GM12875 (cell line): Measurements from ENCODE around the gene WDFY1.

ENCODE experiments used
- H3K4me3 ChIP-seq: one replicate; pipeline ENCODE4 v1.5.1; 2011; ENCODE audit warnings: low read depth, low read length, control low read depth
- TF ChIP-seq, protein P1 (sequence below): IDR thresholded peaks from 2 replicates; pipeline ENCODE4 v1.5.1; 2011; ENCODE audit warnings: low read depth, mild to moderate bottlenecking, control low read depth, inconsistent platforms, low read length, moderate library complexity, borderline replicate concordance; ENCODE audit not compliant: insufficient read depth

The WDFY1 gene

GRCh38 chr2:223928113-223929006 is 16.8 kb downstream of the WDFY1 start:
- TF ChIP-seq, protein P1, sequence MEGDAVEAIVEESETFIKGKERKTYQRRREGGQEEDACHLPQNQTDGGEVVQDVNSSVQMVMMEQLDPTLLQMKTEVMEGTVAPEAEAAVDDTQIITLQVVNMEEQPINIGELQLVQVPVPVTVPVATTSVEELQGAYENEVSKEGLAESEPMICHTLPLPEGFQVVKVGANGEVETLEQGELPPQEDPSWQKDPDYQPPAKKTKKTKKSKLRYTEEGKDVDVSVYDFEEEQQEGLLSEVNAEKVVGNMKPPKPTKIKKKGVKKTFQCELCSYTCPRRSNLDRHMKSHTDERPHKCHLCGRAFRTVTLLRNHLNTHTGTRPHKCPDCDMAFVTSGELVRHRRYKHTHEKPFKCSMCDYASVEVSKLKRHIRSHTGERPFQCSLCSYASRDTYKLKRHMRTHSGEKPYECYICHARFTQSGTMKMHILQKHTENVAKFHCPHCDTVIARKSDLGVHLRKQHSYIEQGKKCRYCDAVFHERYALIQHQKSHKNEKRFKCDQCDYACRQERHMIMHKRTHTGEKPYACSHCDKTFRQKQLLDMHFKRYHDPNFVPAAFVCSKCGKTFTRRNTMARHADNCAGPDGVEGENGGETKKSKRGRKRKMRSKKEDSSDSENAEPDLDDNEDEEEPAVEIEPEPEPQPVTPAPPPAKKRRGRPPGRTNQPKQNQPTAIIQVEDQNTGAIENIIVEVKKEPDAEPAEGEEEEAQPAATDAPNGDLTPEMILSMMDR = no peak
- no peak overlapping the region for H3K4me3 ChIP-seq

DNA sequence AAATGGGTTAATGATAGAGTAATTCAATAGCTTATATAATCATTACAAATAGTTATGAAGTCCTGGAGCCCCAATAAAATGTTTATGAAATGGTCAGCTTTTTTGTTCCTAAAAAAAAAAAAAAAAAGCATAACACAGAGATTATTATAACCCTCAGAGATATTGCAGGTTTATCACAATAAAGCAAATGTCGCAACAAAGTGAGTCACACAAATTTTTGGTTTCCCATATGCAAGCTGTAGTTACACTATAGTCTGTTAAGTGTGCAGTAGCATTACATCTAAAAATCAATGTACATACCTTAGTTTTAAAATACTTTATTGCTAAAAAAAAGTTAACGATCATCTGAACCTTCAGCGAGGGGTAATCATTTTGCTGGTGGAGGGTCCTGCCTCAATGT is 20.0 kb downstream of the WDFY1 start:
- TF ChIP-seq, protein P1 = no peak
- H3K4me3 ChIP-seq = no peak overlapping the region

DNA sequence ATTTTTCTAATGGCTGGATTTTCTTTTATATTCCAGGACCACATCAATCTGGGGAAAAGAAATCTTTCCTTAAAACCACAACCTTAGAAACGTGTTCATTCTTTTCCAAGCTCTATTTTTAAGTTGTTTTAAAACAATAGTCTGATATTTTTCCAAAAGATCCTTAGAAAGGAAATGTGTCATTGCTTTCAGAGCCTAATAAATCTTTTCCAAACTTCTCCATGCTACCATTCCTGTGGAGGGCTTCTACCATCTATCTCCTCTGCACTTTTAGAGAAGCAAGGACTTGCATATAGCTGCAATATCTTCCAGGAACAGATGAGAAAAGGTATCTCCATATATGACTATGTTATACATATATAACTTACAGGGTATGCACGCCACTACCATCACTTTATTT is 21.2 kb downstream of the WDFY1 start:
- TF ChIP-seq, protein P1 = no peak

GRCh38 chr2:223922308-223922707 is 22.8 kb downstream of the WDFY1 start:
- TF ChIP-seq, protein P1 = no peak
- H3K4me3 ChIP-seq = no peak overlapping the region

More for the DNA sequence above, 21.2 kb downstream of the WDFY1 start:
- no peak overlapping the region for H3K4me3 ChIP-seq

- no peak overlapping the region for H3K4me3 ChIP-seq
- TF ChIP-seq, protein P1 = no peak
Observed at GRCh38 chr2:223921204-223921603, 23.9 kb downstream of the WDFY1 start.

DNA sequence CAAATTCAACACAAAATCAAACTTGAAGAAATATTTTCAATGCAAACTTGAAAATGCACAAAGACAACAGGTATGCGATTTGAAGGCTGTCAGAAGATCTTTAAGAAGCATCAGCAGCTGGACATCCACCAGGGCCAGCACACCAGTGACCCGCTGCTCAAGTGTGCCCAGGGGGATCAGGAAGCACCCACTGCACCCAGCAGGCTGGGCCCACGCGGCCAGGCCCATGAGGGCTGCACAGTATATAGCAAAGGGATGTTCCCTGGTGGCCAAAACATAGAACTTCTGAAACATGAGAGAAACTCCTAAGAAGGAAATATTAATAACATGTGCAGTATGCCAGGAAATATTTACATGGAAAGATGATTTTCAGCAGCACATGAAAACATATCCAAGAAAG is 25.0 kb downstream of the WDFY1 start:
- TF ChIP-seq, protein P1 = no peak
- H3K4me3 ChIP-seq = no peak overlapping the region

DNA sequence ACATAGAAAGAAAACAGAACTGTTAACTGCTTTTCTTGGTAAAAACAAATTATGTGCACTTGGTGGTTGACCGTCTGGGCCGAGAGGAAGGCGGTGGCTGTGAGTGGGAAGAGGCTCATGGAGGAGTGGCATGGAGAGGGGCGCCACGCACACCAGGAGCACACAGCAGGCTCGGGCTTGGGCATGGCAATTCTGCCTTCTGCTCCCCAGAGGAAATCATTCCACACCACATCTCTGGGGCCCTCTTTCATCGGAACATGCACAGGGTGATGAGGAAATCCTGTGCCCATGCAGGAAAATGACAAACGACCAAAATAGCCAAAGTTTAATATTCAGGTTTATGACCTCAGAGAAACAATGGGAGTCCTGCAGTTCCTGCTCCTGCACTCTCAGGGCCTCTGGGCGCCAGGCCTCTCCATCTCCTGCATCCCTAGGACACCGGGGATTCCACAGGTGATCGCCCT is 26.4 kb downstream of the WDFY1 start:
- TF ChIP-seq, protein P1 = no peak
- no peak overlapping the region for H3K4me3 ChIP-seq
